Muscle layer of colon (tissue), 2 donors: Measurements from ENCODE around the gene ZNF83.
A peak's percentile ranks its signal among the peaks of the same experiment; 100 is the strongest.
"Not testable (repeated sequence)": the region's sequence is repeated elsewhere in the genome, so short reads cannot be mapped to it uniquely, and the experiment has no call there.

Experiments
- H3K27ac ChIP-seq: one replicate; pipeline ENCODE4 v1.7.0; 2013; ENCODE audit warnings: low read depth, mild to moderate bottlenecking, low read length, moderate library complexity
- H3K27me3 ChIP-seq, 2 donors: one replicate each; pipeline ENCODE4 v1.7.0; 2013; ENCODE audit warnings: low read length in 2 of 2, mild to moderate bottlenecking in 2 of 2; ENCODE audit not compliant: insufficient read depth in 2 of 2, control insufficient read depth in 1 of 2
- H3K36me3 ChIP-seq: one replicate; pipeline ENCODE4 v1.7.0; 2013; ENCODE audit warnings: mild to moderate bottlenecking, low read length; ENCODE audit not compliant: insufficient read depth
- H3K4me1 ChIP-seq: one replicate; pipeline ENCODE4 v1.7.0; 2013; ENCODE audit warnings: mild to moderate bottlenecking, low read length; ENCODE audit not compliant: insufficient read depth
- H3K4me3 ChIP-seq, 2 donors: one replicate each; pipeline ENCODE4 v1.7.0; 2013; ENCODE audit warnings: low read length in 2 of 2, low read depth in 1 of 2, mild to moderate bottlenecking in 1 of 2, moderate library complexity in 1 of 2
- H3K9ac ChIP-seq: one replicate; pipeline ENCODE4 v1.7.0; 2013; ENCODE audit warnings: low read length
- H3K9me3 ChIP-seq: one replicate; pipeline ENCODE4 v1.7.0; 2013; ENCODE audit warnings: mild to moderate bottlenecking, low read length
- donor health status: abdominal sarcoma.
- donor health status: Adenocarcinoma of cecum.

The ZNF83 gene

GRCh38 chr19:52600639-52601024, 37.5 kb downstream of the ZNF83 start:
- peaks cover 11% of the 10 kb centered on the region for H3K36me3 ChIP-seq
- peak overlapping the region; percentile 18 to 76 for H3K4me3 ChIP-seq
- no peaks in the 10 kb centered on the region for H3K9me3 ChIP-seq
- peak overlapping the region; percentile 33 for H3K9ac ChIP-seq
- no peak overlapping the region for H3K27ac ChIP-seq
- H3K27me3 ChIP-seq = no peaks in the 10 kb centered on the region
- H3K4me1 ChIP-seq = no peaks in the 10 kb centered on the region

- no peaks in the 10 kb centered on the region for H3K4me1 ChIP-seq
- H3K9me3 ChIP-seq = no peaks in the 10 kb centered on the region
- peaks cover 12% of the 10 kb centered on the region for H3K36me3 ChIP-seq
- no peaks in the 10 kb centered on the region for H3K27me3 ChIP-seq
- no peak overlapping the region for H3K9ac ChIP-seq
- no peak overlapping the region for H3K4me3 ChIP-seq
- no peak overlapping the region for H3K27ac ChIP-seq
Observed at GRCh38 chr19:52599241-52599640, 38.9 kb downstream of the ZNF83 start.

- not testable (repeated sequence) for H3K27me3 ChIP-seq, H3K9me3 ChIP-seq, H3K4me3 ChIP-seq, H3K27ac ChIP-seq, H3K9ac ChIP-seq, H3K4me1 ChIP-seq
- H3K36me3 ChIP-seq = peaks cover 20% of the 10 kb centered on the region
Observed at GRCh38 chr19:52593441-52593840, 44.7 kb downstream of the ZNF83 start.

GRCh38 chr19:52592301-52592700, 45.9 kb downstream of the ZNF83 start:
- Histone ChIP-seq H3K9me3 (no peaks in the 10 kb centered on the region), H3K4me1 (no peaks in the 10 kb centered on the region), H3K36me3 (peaks cover 20% of the 10 kb centered on the region), H3K4me3 (no peak overlapping the region), H3K27me3 (no peaks in the 10 kb centered on the region), H3K9ac (no peak overlapping the region), H3K27ac (no peak overlapping the region)

GRCh38 chr19:52590728-52591127, 47.4 kb downstream of the ZNF83 start:
- Histone ChIP-seq H3K9me3 (no peaks in the 10 kb centered on the region), H3K4me1 (no peaks in the 10 kb centered on the region), H3K27me3 (no peaks in the 10 kb centered on the region), H3K9ac (no peak overlapping the region), H3K4me3 (no peak overlapping the region), H3K36me3 (peaks cover 10% of the 10 kb centered on the region), H3K27ac (no peak overlapping the region)

- peak overlapping the region; percentile 78 for H3K27ac ChIP-seq
- H3K9me3 ChIP-seq = no peaks in the 10 kb centered on the region
- no peaks in the 10 kb centered on the region for H3K27me3 ChIP-seq
- peaks cover 20% of the 10 kb centered on the region for H3K36me3 ChIP-seq
- H3K4me1 ChIP-seq = no peaks in the 10 kb centered on the region
- H3K9ac ChIP-seq = no peak overlapping the region
- H3K4me3 ChIP-seq = no peak overlapping the region
Observed at GRCh38 chr19:52585604-52586003, 52.6 kb downstream of the ZNF83 start.

- no peaks in the 10 kb centered on the region for H3K9me3 ChIP-seq
- peak overlapping the region; percentile 32 to 64 for H3K4me3 ChIP-seq
Observed at GRCh38 chr19:52584736-52585440, 53.3 kb downstream of the ZNF83 start.

GRCh38 chr19:52570000-52570861, 67.9 kb downstream of the ZNF83 start, which contains the start of gene ZNF701:
Gene ZNF701, plus strand, starts transcription at chr19:52570287. Its CDS starts 3,861 bp downstream, at chr19:52574148.
- H3K36me3 ChIP-seq = peaks cover 18% of the 10 kb centered on the region
- peak within 1 kb of the TSS; percentile 57 for H3K27ac ChIP-seq

More at GRCh38 chr19:52584736-52585440, 53.3 kb downstream of the ZNF83 start:
- no peaks in the 10 kb centered on the region for H3K4me1 ChIP-seq
- H3K27me3 ChIP-seq = no peaks in the 10 kb centered on the region
- peak overlapping the region; percentile 78 for H3K27ac ChIP-seq
- peaks cover 20% of the 10 kb centered on the region for H3K36me3 ChIP-seq
- no peak overlapping the region for H3K9ac ChIP-seq

GRCh38 chr19:52569638-52569999, 68.5 kb downstream of the ZNF83 start:
- not testable (repeated sequence) for H3K9ac ChIP-seq, H3K27me3 ChIP-seq, H3K9me3 ChIP-seq, H3K4me1 ChIP-seq
- Histone ChIP-seq H3K27ac (peak overlapping the region; percentile 32), H3K36me3 (peaks cover 16% of the 10 kb centered on the region), H3K4me3 (peak overlapping the region; percentile 76 to 97)

More at GRCh38 chr19:52570000-52570861, 67.9 kb downstream of the ZNF83 start, which contains the start of gene ZNF701:
- Histone ChIP-seq H3K9ac (peak within 1 kb of the TSS; percentile 89), H3K9me3 (no peaks in the 10 kb centered on the region), H3K27me3 (no peaks in the 10 kb centered on the region), H3K4me1 (peaks cover 9% of the 10 kb centered on the region), H3K4me3 (peak within 1 kb of the TSS; percentile 76 to 97)

GRCh38 chr19:52567921-52568320, 70.2 kb downstream of the ZNF83 start:
- Histone ChIP-seq H3K9ac (no peak overlapping the region), H3K27ac (no peak overlapping the region), H3K36me3 (peaks cover 9% of the 10 kb centered on the region), H3K27me3 (no peaks in the 10 kb centered on the region), H3K4me1 (peaks cover 9% of the 10 kb centered on the region), H3K4me3 (no peak overlapping the region), H3K9me3 (no peaks in the 10 kb centered on the region)

GRCh38 chr19:52566588-52566987, 71.6 kb downstream of the ZNF83 start:
- Histone ChIP-seq H3K9ac (no peak overlapping the region), H3K9me3 (no peaks in the 10 kb centered on the region), H3K4me3 (no peak overlapping the region), H3K27me3 (no peaks in the 10 kb centered on the region), H3K4me1 (peaks cover 9% of the 10 kb centered on the region), H3K36me3 (peaks cover 4% of the 10 kb centered on the region), H3K27ac (no peak overlapping the region)
